Urinary bladder (tissue), 4 donors: ENCODE measurements around the gene SRM. TPM values are rescaled to one million over a fixed set of nuclear protein-coding genes. Genes with fewer than 3 reads are reported as not detected.
"Not testable (repeated sequence)": the region's sequence is repeated elsewhere in the genome, so short reads cannot be mapped to it uniquely, and the experiment has no call there.

ENCODE experiments used
- DNase-seq: peaks from one replicate; pipeline ENCODE4 v3.0.0-alpha.2; 2015; ENCODE audit errors: extremely low spot score
- H3K27ac ChIP-seq: one replicate; pipeline ENCODE4 v1.5.1; 2013; ENCODE audit warnings: low read depth, mild to moderate bottlenecking, moderate library complexity
- H3K36me3 ChIP-seq: one replicate; pipeline ENCODE4 v1.6.1; 2013; ENCODE audit warnings: mild to moderate bottlenecking, moderate library complexity; ENCODE audit not compliant: insufficient read depth
- H3K4me1 ChIP-seq: one replicate; pipeline ENCODE4 v1.6.1; 2013; ENCODE audit warnings: mild to moderate bottlenecking, moderate library complexity; ENCODE audit not compliant: insufficient read depth
- H3K4me3 ChIP-seq: one replicate; pipeline ENCODE4 v1.5.1; 2013; ENCODE audit warnings: low read depth, low read length
- WGBS: extraction: QIAGEN DNeasy Blood & Tissue Kit; methylation state at CpG from one replicate; pipeline ENCODE4 v1.1.7; 2013; 5-methylcytosine and 5-hydroxymethylcytosine counted together
- polyA plus RNA-seq: library from polyadenylated mRNA; stranded (reverse); fragments of 200-250 nt; gene quantifications from one replicate; pipeline ENCODE4 v1.2.3, GENCODE V29; 2013
- total RNA-seq: library from RNA; depleted of rRNA; stranded (reverse); fragments of >200 nt; gene quantifications from one replicate; pipeline ENCODE4 v1.2.3, GENCODE V29; 2014
- donor health status: healthy with polysubstance abuse.
- donor health status: healthy.

The SRM gene
- total and polyA plus RNA-seq, 2 donors = 9.0 to 83.2 TPM

- 96% methylated on average over 3 of the region's 3 CpGs for WGBS
- peaks cover 5% of the 10 kb centered on the region for H3K36me3 ChIP-seq
- H3K4me3 ChIP-seq = no peak overlapping the region
- no peak for DNase-seq
- no peak overlapping the region for H3K27ac ChIP-seq
- H3K4me1 ChIP-seq = no peaks in the 10 kb centered on the region
These were observed 31.8 kb downstream of the SRM start for GRCh38 chr1:11028018-11028417.

DNA sequence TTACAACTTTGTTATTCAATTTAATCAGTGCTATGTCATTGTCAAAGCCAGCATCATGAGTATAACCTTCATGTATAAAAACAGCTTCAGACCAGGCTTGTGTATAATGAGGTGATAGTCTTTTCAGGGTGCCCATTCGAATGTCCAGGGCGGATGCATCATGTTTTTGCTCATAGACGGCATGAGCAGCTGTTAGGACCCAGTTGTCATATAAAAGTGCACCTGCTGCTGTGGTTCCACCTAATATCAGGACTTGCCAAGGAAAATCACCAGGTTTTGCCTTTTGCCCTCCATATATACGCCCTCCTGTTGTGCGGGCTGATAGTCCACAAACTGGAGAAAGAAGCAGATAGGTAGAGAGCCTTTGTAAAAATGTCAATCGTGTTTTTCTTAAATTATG is 32.5 kb downstream of the SRM start:
- Histone ChIP-seq H3K4me3 (no peak overlapping the region), H3K36me3 (peaks cover 7% of the 10 kb centered on the region), H3K4me1 (no peaks in the 10 kb centered on the region), H3K27ac (no peak overlapping the region)
- 72% methylated on average over 6 of the region's 6 CpGs for WGBS
- no peak for DNase-seq

GRCh38 chr1:11026903-11027302 is 32.9 kb downstream of the SRM start:
- H3K4me3 ChIP-seq = no peak overlapping the region
- WGBS = 90% methylated on average over 5 of the region's 5 CpGs
- peaks cover 10% of the 10 kb centered on the region for H3K36me3 ChIP-seq
- DNase-seq = no peak
- no peaks in the 10 kb centered on the region for H3K4me1 ChIP-seq
- no peak overlapping the region for H3K27ac ChIP-seq

DNA sequence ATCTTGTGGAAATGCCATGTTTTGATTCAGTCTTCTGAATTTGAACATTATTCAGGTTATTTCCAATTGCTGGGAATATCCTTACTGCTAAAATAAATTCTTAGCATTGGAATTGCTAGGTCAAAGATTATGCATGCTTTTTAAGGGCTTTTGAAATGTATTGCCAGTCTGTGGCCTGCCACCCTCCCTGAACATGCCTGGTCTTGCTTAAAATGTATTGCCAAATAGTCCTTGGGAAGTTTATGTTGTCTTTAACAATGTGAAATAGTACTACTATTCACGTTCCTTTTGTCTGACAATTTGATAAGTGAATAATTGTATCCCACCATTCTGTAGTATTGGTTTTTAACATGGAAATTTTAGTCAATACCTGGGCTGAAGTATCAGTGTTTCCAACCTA is 33.8 kb downstream of the SRM start:
- Histone ChIP-seq H3K36me3 (peaks cover 10% of the 10 kb centered on the region), H3K27ac (no peak overlapping the region), H3K4me1 (no peaks in the 10 kb centered on the region), H3K4me3 (no peak overlapping the region)
- 57% methylated on average over 1 of the region's 1 CpG for WGBS
- no peak for DNase-seq

DNA sequence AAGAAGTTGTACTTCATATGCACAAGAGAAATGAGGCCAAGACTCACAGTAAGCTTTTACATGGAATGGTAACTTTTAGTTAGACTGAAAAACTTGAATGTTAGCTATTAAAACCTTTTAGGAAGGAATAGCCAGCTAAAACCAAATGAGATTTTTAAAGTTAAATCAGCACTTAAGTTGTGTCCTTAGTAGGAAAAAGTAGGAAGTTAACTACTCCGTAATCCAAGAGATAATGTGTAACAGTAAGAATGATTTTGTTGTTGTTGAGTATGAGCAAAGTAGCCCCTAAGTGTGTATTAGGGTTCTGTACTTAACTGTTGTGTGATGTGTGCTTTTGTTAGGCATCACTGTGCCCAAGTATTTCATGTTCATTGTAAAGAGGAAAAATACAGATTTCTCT is 34.2 kb downstream of the SRM start:
- WGBS = 91% methylated on average over 1 of the region's 1 CpG
- peaks cover 10% of the 10 kb centered on the region for H3K36me3 ChIP-seq

DNA sequence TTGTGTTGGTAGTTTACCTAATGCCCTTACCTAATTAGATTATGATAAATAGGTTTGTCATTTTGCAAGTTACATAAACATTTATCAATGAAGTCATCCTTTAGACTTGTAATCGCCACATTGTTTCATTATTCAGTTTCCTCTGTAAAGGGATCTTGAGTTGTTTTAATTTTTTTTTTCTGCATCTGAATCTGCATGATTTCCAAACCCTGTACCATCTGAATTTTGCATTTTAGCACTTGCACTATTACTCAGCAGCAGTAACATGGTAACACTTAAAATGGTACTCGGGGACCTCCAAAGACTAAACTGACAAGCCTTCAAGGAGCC is 35.0 kb downstream of the SRM start:
- H3K36me3 ChIP-seq = peaks cover 15% of the 10 kb centered on the region
- H3K4me3 ChIP-seq = no peak overlapping the region
- WGBS = 85% methylated on average over 2 of the region's 2 CpGs
- H3K4me1 ChIP-seq = no peaks in the 10 kb centered on the region
- H3K27ac ChIP-seq = no peak overlapping the region
- DNase-seq = no peak

More for the DNA sequence above, 34.2 kb downstream of the SRM start:
- no peak for DNase-seq
- no peak overlapping the region for H3K4me3 ChIP-seq
- H3K27ac ChIP-seq = no peak overlapping the region
- no peaks in the 10 kb centered on the region for H3K4me1 ChIP-seq

GRCh38 chr1:11024154-11024873 is 35.5 kb downstream of the SRM start:
- DNase-seq = no peak
- WGBS = 92% methylated on average over 3 of the region's 3 CpGs
- Histone ChIP-seq H3K4me3 (no peak overlapping the region), H3K4me1 (no peaks in the 10 kb centered on the region), H3K27ac (no peak overlapping the region), H3K36me3 (peaks cover 17% of the 10 kb centered on the region)

DNA sequence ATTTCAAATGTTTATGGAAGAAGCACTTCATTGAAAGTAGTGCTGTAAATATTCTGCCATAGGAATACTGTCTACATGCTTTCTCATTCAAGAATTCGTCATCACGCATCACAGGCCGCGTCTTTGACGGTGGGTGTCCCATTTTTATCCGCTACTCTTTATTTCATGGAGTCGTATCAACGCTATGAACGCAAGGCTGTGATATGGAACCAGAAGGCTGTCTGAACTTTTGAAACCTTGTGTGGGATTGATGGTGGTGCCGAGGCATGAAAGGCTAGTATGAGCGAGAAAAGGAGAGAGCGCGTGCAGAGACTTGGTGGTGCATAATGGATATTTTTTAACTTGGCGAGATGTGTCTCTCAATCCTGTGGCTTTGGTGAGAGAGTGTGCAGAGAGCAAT is 36.6 kb downstream of the SRM start:
- no peaks in the 10 kb centered on the region for H3K4me1 ChIP-seq
- H3K36me3 ChIP-seq = peaks cover 17% of the 10 kb centered on the region
- no peak for DNase-seq
- 93% methylated on average over 14 of the region's 14 CpGs for WGBS
- no peak overlapping the region for H3K4me3 ChIP-seq
- H3K27ac ChIP-seq = no peak overlapping the region

DNA sequence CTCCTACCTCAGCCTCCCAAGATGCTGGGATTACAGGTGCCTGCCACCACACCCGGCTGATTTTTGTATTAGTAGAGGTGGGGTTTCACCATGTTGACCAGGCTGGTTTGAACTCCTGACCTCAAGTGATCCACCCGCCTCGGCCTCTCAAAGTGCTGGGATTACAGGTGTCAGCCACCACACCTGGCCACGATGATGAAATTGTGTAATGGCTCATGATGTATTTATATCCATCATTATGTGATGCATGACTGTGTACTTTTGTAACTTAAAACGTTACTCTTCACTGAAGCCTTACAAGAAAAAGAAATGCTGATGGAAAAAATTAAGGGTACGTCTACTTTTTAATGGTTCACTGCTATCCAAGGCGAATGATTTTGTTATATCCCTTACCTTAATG is 39.8 kb downstream of the SRM start:
- H3K36me3 ChIP-seq = peaks cover 21% of the 10 kb centered on the region

GRCh38 chr1:11019358-11019757 is 40.5 kb downstream of the SRM start:
- not testable (repeated sequence) for DNase-seq, H3K4me1 ChIP-seq, H3K27ac ChIP-seq, H3K4me3 ChIP-seq
- peaks cover 24% of the 10 kb centered on the region for H3K36me3 ChIP-seq
- WGBS = 84% methylated on average over 8 of the region's 8 CpGs

More for the DNA sequence above, 39.8 kb downstream of the SRM start:
- 92% methylated on average over 7 of the region's 7 CpGs for WGBS
- Histone ChIP-seq H3K27ac (no peak overlapping the region), H3K4me3 (no peak overlapping the region), H3K4me1 (no peaks in the 10 kb centered on the region)
- no peak for DNase-seq

DNA sequence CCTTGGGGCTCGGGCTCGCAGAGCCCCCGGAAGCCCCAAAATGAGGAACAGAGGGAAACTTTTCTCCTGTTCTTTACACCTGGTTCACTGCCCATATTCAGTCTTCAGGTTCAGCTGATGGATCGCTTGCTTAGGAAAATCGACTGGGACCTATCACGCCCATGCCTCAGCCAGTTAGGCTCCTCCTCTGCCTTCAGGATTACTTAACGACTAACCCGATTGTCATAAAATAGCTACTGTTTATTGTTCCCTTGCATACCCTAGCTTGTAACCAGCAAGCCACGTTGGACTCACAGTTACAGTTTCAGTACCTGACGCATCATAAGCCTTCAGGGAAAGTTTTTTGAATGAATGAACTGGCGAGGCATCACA is 46.7 kb downstream of the SRM start:
- H3K36me3 ChIP-seq = peaks cover 9% of the 10 kb centered on the region
- no peak for DNase-seq
- no peak overlapping the region for H3K27ac ChIP-seq
- H3K4me1 ChIP-seq = no peaks in the 10 kb centered on the region
- WGBS = 1% methylated on average over 11 of the region's 11 CpGs
- H3K4me3 ChIP-seq = peak overlapping the region; percentile 98

- no peaks in the 10 kb centered on the region for H3K4me1 ChIP-seq
- under 1% methylated on average over 94 of the region's 94 CpGs for WGBS
These were observed 47.3 kb downstream of the SRM start, which contains the start of gene TARDBP for GRCh38 chr1:11012260-11013159. TARDBP (plus strand) TSS chr1:11012654; CDS start chr1:11013728, 1,074 bp downstream.

More at GRCh38 chr1:11012260-11013159, 47.3 kb downstream of the SRM start, which contains the start of gene TARDBP:
- peak within 1 kb of the TSS; percentile 98 for H3K4me3 ChIP-seq
- peak within 1 kb of the TSS; percentile 94 for H3K27ac ChIP-seq
- peaks cover 7% of the 10 kb centered on the region for H3K36me3 ChIP-seq
- DNase-seq = peak; percentile 82
